Measurements from ENCODE around the gene NHLRC3. TPM values are rescaled to one million over a fixed set of nuclear protein-coding genes. Genes with fewer than 3 reads are reported as not detected.

Gene NHLRC3, protein sequence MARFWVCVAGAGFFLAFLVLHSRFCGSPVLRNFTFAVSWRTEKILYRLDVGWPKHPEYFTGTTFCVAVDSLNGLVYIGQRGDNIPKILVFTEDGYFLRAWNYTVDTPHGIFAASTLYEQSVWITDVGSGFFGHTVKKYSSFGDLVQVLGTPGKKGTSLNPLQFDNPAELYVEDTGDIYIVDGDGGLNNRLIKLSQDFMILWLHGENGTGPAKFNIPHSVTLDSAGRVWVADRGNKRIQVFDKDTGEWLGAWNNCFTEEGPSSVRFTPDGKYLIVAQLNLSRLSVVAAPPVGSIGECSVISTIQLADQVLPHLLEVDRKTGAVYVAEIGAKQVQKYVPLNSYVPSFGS
- 10 to 100 TPM; 19.1 to 22.6 TPM for total RNA-seq

DNA sequence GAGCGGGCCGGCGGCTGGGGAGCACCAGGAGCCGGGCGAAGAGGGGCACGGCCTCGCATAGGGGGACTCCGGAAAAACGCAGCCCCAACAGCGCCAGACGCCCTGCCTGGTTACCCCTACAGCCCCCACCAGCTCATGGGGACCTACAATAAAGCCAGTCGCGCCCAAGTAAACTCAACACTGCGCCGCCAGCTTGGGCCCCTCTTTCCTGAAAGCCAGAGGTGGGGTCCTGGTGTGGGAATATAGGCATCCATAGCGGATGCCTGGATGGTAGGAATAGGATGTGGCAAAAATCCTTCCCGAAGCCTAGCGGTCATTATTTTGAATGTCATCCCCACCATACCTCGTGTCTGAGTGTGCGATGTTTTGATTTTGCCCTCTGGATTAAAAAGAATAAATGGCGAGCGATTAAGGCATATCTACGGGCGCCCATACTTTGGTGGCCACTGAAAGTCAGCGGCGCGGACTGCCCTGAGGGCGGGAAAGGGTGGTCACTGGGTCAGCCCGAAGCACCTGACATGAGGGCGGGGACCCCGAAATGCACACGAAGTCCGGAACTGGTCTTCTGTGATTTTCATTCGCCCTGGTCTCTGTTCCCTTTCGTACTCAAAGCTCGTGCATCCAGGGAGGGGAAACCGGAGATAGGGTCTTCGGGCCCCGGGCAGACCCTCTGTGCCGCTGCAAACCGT lies at the start of gene NHLRC3, which contains the start of gene PROSER1:
TSS of gene NHLRC3 (plus strand) at position 577 of the 689 bp plus-strand sequence. CDS start 184 bp downstream, outside the sequence.
TSS of gene PROSER1 (minus strand) at position 210 of the 689 bp plus-strand sequence. CDS start 847 bp downstream, outside the sequence.

DNA sequence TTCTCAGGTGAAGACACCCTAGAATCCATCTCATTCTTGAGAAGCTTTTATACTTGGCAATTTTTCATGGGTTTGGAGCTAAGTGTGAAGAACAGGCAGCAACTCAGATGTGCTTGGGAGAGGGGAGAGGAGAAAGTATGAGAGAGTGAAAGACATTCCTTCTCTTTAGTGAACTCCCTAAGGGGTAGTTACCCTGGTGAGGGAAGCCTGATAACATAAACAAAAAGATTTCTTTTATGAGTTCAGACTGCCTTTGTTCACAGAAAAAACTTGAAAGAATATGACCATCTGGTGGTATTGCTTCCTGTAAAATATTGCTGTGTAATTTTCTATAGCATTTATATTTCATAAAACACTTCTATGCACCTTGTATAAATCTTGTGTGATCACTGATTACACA lies 47.6 kb upstream of the NHLRC3 start, which contains the start of gene STOML3:
TSS of gene STOML3 (minus strand) at position 139 of the 400 bp plus-strand sequence. CDS start at position 29, 110 bp downstream.

Other genes starting within 250 kb of the NHLRC3 start
- gene STOML3, start 47.6 kb upstream of the NHLRC3 start, total RNA-seq = not detected
- 10 to 100 TPM; 49.9 to 53.9 TPM for gene PROSER1, start 367 bp upstream of the NHLRC3 start, total RNA-seq

Data from activated naive CD4-positive, alpha-beta T cell treated with anti-CD3 and anti-CD28 coated beads, Interleukin-2, amount 10 ng/mL, durations not matched to agents 5 hours and 36 hours (primary cell).